ENCODE results near the gene KCNJ6.
A peak's percentile ranks its signal among the peaks of the same experiment; 100 is the strongest.
"Not testable (repeated sequence)": the region's sequence is repeated elsewhere in the genome, so short reads cannot be mapped to it uniquely, and the experiment has no call there.

Gene KCNJ6

DNA sequence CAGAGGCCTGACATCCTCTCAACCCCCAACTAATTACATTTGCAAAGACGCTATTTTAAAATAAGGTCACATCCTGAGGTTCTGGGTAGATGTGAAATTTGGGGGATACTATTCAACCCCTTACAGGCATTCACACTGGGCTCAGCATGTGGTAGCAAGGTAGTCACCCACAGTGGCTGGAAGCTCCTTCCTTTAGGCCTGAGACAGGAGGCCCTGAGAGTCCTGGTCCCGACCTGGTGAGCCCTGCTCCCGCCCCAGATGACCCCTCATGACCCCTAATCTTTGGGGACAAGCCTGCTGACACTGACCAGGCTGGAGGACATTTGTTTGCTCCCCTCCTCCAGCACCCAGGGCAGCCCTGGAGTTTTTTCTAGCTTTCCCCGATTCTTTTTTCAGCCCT, 323.8 kb downstream of the KCNJ6 start:
- no peak for DNase-seq

GRCh38 chr21:37591994-37592393, 324.3 kb downstream of the KCNJ6 start:
- DNase-seq, result not testable (repeated sequence)

DNA sequence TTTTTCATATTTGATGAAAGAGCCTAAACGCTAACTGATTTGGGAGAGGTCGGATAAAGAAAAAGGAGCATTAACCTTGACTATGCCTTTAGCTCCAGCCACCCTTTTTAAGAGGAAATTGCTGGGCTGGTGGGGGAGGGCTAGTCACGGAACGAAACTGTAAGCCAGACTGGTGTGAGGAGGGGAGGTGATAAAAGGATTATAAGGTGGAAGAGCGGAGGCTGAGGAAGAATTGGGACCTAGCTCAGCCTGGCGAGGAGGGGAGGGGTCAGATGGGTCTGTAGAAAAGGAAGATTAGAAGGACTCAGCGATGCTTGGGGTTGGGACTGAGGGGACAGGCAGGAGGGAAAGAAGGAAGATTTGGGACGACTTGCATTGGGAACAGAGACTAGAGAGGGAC, 325.4 kb downstream of the KCNJ6 start:
- not testable (repeated sequence) for DNase-seq

- DNase-seq, result not testable (repeated sequence)
These were observed 327.6 kb downstream of the KCNJ6 start for GRCh38 chr21:37588644-37589043.

DNA sequence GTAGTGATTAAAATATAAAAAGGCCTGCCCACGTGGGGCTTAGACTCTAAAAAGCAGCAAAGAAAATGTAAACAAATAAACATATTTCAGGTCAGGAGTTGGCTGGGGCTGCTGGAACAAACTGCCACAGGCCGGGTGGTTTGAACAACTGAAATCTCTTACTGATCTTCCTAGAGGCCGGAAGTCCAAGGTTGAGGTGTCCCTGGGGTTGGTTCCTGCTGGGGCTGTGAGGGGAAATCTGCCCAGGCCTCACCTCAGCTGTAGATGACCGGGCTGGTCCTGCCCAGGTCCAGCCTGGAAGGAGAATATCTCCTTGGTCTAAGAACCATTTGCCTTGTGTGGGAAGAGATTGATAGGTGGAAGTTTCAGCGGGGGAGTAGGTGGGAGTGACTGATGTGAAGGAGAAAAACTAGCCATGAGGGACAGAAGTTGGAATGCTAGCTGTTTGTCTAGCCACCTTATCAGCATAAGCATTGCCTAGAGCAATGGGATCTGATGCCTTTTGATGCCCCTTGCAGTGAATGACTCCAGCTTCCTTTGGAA, 328.6 kb downstream of the KCNJ6 start:
- no peak for DNase-seq

GRCh38 chr21:37587203-37587602, 329.1 kb downstream of the KCNJ6 start:
- DNase-seq, result no peak

DNA sequence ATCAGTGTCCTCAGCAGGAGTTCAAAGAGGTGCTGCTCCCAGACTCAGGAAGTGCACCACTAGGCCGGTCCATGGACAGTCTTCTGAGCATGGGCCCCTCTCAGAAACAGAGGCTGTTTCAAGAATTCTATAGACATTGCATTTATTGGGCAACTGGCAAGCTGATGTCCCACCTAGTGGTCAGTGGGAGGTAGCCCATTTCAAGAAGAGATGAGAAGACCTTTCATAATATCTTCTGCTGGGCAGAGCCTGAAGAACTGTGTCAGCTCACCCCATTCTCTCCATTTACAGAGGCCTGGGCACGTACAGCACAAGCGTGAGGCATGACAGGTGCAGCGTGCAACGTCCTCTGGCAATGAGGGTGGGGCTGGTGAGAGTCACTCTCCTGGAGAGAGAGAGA, 333.7 kb downstream of the KCNJ6 start:
- peak; percentile 69 for DNase-seq

GRCh38 chr21:37580666-37581065, 335.6 kb downstream of the KCNJ6 start:
- no peak for DNase-seq

DNA sequence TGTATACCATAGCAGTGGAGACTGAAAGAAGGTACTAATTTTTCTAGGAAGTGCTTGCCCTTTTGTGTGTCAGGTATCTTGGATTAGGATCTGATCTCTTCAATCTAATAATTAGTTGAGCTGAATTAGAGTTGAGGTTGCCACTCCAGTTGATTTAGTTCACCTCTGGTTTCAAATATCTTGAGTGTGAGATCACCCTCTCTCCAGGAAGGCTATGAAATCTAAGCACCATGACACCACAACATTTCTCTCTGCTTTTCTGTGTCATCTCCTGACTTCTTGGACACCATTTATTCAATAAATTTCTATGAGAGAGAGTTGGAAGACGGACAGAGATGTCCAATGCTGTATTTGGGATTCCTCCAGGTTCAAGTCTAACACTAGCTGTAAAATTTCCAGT, 336.9 kb downstream of the KCNJ6 start:
- no peak for DNase-seq

GRCh38 chr21:37578471-37579126, 337.7 kb downstream of the KCNJ6 start:
- no peak for DNase-seq

DNA sequence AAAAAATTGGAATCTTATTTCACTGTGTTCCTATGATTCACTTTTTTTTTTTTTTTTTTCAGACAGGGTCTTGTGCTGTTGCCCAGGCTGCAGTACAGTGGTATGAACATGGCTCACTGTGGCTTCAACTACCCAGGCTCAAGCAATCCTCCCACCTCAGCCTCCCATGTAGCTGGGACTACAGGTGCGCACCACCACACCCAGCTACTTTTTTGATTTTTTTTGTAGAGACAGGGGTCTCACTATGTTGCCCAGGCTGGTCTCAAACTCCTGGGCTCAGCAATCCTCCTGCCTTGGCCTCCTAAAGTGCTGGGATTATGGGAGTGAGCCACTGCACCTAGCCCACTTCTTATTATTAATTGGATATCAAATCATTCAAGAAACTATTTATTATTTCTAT, 339.3 kb downstream of the KCNJ6 start:
- not testable (repeated sequence) for DNase-seq

DNA sequence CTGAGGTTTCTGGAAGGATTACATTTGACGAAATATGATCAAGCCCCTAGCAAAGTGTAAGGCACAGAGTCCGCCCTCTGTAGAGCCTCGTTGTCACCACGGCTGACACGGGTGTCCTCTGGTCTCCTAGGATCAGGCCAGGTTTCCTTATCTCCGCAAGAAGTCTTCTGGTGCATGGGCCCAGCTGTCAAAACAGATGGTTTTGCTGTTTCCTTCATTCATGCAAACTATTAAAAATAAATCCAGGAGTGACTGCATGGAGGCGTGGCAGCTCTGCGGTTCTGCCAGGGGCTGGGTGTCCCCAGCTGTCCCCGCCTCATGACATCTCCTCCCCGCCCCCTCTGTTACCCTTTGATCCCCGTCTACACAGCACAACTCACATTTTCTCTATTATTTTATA, 340.7 kb downstream of the KCNJ6 start:
- DNase-seq, result no peak

- no peak for DNase-seq
These were observed 341.5 kb downstream of the KCNJ6 start for GRCh38 chr21:37574751-37575150.

GRCh38 chr21:37574316-37574715, 341.9 kb downstream of the KCNJ6 start:
- DNase-seq, result no peak

GRCh38 chr21:37571442-37571841, 344.8 kb downstream of the KCNJ6 start:
- DNase-seq, result no peak

DNA sequence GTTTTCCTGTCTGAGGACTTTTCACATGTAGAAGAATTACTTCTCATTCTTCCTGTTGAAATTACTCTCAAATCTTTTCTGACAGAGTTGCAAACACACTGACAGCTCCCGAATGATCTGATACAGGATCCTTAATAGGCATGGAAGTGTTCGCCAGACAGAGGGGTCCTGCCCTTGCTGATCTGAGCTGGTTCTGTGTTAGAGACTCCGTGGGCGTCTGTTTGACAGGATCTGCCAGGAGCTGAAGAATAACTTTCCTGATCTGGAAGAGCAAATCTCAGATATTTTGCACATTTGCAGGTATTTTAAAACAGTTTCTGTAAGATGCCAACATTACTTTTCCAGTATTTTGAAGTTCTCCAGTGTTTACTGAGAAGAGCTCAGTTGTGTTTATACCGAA, 347.3 kb downstream of the KCNJ6 start:
- DNase-seq, result no peak

DNA sequence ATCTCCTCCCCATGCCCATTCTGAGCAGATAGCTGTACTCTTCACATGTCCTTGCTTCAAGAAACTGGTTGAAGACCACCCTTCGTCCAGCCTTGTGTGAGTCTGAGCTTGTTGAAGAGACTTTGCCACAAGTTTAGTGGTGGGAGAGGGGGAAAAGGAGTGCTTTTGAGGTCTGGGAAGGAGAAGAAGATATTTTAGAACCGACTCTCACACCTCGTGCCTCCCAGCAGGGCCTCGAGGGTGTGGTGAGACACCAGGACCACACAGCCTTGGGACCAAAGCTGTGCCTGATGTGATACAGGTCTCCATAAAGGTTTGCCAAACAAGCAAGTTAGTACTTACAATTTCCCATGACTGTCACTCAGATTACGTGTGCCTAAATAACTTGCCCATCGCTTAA, 347.8 kb downstream of the KCNJ6 start:
- DNase-seq, result no peak

DNA sequence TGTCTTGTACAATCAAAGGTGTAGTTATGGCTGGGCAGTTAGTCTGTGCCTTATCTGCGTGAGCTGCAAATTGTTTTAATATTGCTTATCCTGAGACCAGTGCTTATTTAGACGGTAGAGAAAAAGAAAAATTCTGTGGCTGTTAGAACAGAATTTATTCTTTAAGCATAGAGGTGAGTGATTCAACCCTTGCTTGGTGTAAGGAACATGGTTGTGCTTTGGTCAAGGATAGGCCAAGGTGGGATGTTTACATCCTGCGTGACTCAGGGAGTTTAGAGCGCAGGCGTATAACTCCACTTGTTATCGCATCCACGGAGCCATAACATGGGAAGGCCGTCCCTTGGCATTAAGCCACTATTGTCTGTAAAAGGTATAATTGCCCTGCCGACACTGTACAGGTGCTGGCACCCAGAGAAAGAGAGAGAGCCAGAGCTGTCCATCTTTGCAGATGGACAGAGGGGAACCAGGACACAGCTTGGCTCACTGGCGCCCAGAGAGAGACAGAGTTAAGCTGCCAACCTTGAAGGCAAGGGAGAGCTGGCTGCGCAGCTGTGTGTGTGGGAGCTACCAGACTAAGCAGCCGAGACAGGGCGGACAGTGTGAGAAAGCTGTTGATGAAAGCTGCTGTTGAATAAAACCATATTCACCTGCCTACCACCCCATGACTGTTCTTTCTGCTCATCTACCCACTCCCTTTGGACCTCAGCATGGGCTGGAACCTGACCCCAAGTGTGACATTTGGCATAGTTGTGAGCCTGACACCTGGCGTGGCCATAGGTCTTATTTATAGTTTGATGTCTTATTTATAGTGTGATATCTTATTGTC, 349.3 kb downstream of the KCNJ6 start:
- DNase-seq, result no peak

DNA sequence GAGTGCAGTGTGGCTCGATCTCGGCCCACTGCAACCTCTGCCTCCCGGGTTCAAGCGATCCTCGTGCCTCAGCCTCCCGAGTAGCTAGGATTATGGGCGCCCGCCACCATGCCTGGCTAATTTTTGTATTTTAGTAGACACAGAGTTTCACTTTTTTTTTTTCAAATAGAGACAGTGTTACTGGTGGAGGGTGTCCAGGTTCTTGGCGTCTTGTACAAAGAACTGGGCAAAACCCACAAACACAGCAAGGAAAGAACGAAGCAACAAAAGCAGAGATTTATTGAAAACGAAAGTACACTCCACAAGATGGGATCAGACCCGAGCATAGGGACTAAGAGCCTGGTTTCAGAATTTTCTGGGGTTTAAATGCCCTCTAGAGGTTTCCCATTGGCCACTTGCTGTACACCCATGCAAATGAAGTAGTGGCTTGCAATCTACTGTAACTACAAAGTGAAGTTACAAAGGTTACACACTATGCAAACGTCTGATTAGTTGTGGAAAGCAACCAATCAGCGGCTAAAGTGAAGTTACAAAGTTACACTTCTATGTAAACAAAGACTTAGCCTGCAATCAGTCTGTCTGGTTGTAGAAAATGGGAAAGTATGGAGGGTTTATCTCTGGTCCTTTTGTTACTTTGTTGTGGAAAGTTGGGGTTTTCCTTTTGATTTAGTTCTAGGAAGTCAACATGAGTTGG, 350.6 kb downstream of the KCNJ6 start:
- DNase-seq, result peak; percentile 50

GRCh38 chr21:37564924-37565529, 351.2 kb downstream of the KCNJ6 start:
- no peak for DNase-seq

GRCh38 chr21:37564341-37564923, 351.8 kb downstream of the KCNJ6 start:
- peak; percentile 99 for DNase-seq

DNA sequence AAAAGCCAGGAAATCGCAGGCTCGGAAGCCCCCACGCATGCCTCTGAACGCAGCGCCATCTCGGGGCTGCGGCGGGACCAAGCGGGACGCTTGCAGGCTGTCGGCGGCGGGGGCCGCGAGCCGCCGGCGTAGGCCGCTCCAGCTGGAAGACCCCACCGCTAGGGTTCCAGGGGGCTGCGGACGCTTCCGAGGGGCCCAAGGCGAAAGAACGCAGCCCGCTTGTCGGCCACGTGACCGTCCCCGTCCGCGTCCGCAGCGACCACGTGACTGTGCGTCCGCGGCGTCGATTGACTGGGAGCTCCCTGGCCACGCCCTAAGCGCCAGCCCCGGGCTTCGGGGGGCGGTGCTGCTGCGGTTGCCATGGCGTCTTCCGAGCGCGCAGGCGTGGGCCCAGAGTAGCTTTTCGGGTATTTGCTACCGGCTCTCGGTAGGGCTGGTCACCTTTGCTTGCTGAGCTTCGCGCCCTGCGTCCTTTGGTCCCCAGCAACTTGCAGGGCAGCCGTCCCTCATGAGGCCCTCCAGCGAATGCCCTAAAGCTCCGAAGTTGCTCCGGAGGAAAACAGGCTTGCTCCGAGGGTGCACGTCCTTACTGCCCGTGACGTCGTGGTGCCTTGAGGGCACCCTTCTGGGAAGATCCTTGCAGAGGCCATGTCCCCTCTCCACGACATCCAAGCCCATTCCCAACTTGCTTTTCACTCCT, 352.5 kb downstream of the KCNJ6 start:
- peak; percentile 95 for DNase-seq
